Fibroblast of skin of back (primary cell): Measurements from ENCODE around the gene MTA3.

Experiments
- DNase-seq: peaks from one replicate; pipeline ENCODE4 v3.0.0-alpha.2; 2013

The MTA3 gene

DNA sequence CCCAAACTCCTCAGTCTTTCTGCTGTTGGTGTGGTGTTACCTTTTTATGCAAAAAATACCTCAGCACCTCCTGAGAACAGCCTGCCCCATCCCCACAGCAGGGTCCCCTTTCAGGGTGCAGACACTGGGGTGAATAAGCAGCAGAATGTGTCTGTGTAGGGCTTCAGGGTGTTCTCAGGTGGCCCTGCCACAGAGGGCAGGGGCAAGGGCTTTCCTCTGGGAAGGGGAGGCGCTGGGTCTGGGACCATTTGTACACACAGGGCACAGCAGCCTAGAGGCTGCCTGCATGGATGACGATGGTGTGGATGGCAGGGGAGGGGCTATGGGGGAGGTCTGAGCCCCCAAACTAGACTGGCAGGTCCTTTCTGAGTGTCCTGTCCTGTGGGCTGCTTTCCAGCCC lies 221.3 kb downstream of the MTA3 start:
- DNase-seq = no peak

DNA sequence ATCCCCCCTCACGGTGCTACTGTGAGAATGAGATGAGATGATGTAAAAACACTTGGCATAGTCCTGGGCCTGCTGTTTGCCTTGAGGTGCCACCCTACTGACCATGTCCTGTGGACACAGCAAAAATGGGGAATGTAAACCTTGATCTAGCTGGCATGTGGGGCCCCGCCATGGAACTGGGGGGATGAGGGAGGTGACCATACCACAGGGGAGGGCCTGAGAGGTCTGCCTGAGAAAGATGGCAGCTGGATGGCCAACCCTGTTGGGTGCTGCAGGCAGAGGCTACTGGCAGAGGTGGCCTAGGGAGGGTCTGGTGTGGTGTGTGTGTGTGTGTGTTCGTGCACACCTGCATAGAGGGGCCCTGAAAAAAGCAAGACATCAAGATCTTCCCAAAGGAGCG lies 223.2 kb downstream of the MTA3 start:
- DNase-seq = no peak

DNA sequence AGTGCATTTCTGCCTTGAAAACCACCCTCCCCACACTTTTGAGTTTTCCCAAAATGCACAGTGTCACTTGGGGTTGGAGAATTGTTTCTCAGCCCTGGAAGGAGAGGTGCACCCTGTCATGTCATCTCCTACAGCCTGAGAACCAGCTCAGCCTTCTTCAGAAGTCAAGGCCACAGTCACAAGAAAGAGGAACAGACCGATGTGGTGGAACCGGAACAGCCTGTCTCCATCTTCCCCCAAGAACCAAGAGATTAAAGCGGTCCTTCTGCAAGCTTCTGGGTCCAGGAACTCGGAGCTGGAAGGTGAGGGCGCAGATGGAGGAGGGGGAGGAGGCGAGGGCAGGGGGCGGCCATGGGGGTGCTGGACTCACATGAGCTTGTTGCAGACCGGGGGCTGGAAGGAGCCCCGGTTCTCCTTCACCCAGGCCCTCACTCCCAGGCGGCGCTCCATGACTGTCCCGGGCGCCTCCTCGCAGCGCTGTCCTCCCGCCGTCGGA lies 223.7 kb downstream of the MTA3 start:
- DNase-seq = no peak

DNA sequence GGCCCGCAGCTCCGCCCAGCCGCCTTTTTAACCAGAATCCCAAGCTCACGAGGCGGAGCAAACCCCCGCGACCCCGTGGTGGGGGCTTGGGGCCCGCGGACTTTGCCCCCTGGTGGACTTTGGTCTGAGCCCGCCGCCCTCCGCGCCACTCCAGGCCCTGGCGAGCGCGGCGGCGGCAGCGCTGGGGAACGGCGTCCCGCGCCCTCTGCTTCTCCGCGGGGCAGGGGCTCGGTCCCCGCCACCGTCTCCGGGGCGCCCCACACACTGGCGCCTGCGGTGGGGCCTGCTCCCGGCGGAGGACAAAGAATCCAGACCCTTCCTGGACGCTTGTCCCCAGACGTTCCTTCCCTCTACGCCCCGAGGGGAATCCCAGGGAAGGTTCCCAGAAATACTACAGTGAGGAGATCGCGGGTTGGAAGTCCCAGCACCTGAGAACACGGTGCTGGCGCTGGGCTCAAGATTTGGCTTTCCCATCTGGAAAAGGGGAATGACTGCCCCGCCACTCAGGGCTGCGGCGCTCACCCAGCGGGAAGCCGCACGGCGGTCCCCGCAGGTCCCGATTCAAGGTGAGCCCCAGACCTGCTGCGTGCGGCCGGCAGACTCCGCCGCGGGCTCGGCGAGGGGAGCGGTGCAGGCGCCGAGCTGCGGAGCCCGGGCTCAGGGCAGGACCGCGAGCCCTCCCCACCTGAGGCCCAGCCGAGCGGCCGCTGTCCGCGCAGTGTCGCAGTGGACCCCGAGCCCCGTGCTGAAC lies 224.3 kb downstream of the MTA3 start, which contains the start of gene HAAO:
HAAO (minus strand) TSS at position 1 of the 751 bp plus-strand sequence. CDS start 47 bp downstream, outside the sequence.
- peak; percentile 18 for DNase-seq

DNA sequence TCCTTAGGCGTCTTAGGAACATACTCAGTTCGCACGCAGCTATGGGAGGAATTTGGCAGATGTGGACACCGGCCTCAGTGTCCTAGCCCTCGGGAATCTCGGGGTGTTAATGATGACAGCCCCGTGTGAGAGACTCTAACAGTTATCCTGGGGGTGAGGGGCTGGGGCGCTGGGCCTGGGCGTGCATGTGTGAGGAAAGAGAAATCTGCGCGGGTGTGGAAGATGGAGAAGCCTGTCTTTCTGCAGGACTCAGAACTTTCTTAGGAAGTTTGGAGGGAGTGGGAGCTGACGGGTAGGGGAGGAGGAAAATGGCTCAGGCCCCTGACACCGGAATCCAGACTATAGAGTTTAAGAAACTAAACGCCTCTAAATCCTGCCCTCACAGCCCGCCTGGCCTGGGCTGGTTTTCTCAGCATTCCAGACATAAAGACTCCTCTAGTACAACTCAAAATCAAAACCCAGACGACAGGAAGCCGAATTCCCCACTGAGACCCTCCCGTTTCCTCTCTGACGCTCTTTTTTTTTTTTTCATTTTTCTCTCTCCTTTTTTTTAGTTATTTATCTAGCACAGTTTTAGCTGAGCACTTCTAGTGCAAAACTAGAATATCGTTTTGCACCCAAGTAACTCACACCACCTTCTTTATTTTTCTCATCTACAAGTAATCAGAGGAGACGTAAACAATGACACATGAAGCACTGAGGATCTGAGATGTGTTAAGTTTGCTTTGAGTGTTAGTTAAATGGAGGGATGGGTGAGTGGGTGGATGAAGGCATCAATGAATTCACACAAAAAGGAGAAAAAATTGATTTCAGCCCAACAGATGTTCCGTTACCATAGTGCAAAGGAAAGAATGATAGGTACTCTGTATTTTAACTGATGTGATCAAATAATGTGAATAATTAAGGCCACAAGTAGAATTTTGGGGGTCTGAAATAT lies 225.2 kb downstream of the MTA3 start:
- DNase-seq = peak; percentile 61

DNA sequence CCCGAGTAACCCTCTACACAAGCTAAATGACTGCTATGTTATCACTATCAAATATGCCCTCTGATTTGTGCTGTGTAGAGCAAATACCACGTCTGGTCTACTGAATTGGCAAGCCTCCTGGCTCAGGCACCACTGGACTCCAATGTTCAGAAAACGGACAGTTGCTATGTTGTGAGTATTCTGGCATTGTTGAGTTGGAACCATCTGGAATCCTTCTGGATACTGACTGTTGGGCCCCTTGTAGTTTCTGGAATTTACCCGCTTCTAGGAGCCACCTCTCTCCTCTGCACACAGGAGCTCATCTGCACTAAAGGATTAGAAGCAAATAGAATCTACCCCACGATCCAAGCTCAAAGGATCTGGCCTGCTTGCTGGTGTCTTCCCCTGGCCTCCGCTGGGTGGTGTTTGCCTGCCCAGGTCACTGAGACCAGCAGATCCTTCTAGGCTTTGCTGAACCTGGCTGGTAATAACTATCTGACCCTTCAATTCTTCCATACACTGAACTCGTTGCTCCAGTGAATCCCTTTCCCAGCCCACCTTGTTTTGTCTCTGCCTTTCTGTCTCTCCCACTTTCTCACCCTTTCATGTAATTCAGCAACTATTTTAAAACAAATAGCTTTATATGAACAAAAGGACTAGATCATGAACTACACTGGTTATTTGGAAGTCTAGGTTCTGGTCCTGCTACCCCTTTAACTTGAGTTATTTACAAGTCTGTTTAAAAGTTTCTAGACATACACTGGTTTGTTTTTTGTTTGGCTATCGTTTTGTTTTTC lies 226.0 kb downstream of the MTA3 start:
- peak; percentile 35 for DNase-seq

DNA sequence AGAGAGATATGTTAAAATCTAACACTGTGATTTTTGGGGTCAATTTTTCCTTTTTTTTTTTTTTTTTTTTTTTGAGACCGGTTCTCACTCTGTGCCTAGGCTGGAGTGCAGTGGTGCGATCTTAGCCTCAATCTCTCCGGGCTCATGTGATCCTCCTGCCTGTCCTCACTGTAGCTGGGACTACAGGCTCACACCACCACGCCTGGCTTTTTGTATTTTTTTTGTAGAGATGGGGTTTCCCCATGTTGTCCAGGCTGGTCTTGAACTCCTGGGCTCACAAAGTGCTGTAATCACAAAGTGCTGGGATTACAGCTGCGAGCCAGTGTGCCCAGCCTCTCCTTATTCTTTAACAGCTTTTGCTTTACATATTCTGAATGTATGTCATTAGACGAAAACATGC lies 226.8 kb downstream of the MTA3 start:
- no peak for DNase-seq

DNA sequence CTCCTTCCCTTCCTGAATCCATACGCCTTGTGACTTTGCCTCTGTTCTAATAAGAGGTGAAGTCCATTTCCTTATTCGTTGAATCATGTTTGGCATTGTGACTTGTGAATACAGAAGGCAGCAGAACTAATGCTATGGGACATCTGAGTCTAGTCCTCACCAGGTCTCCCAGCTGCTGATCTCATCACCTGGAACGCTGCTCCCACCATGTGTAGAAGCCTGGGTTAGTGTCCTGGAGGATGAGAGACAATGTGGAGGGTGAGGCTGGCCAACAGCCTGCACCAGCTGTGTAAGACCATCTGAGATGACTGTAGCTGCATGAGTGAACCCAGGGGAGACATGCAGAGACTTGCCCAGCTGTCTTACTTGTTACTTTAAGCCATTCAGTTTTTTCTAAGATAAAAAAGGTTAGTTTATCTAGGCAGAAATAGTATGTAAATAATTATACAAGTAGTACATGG lies 227.4 kb downstream of the MTA3 start:
- DNase-seq = no peak

DNA sequence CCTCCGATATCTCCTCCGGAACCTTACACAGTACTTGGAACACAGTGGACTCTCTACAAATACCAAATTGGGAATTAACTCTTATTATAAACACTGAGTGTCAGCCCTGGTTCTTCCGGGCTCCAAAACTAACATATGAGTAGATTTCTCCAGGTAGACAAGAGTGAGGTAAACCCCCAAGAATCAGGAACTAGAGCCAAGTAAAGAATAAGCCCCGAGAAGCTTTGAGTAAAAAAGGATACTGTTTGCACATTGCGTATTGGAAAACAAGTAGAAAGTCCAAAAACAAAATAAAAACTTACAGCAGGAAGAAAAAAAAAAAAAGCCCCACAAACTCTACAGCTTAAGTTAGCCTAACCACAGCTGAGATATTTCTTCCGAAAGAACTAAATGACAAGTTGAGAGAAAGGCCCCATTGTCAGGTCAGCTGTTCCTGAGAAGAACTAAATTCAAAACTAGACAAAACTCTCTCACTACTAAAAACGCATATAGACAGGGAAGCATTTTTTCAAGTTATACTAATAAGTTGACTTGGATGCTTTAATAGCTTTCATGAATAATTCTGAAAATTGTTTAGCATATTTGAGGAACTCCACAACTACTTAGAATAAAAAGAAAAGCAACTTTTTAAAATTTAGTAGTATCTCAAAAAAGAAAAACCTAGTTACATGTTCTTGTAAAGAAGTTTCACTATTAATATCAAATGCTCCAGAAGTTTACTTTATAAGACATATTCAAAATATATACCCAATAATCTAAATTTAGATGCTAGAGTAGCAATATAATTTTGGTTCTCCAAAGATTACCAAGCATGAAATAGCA lies 228.2 kb downstream of the MTA3 start:
- DNase-seq = no peak

DNA sequence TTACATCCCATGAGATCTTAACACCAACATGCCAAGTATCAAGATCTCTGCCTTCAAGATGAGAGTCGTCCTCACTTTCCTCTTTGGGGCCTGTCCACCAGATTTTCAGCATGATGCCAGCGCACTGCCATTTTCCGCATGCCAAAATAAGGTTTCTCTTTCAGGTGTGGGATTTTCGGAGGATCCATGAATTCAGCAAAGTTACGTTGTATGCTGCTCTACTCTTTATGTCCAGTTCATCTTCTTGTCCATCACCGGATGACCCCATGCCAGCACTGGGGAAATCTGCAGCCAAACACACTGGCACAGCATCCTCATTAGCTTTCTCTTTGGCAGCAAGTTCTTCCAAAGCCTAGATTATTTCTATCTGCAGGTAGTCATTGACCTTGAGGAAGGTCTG lies 228.8 kb downstream of the MTA3 start:
- DNase-seq = no peak

DNA sequence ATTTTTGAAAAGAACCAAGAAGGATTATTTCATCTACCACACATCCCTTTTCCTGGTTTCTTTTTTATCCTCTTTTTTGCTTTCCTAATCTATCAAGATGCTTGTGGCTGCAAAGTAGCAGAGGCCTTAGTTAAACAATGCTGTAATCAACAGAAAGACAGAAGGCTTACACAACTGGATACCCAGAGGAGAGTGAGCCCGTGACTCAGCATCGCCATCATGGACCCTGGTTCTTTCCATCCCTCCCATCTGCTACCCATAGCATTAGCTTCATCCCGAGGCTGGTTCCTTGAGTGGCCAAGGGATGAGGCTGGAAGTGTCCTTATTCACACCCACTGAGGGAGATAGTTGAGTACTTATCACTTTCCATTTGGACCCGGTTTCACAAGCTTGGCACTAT lies 231.4 kb downstream of the MTA3 start:
- no peak for DNase-seq

DNA sequence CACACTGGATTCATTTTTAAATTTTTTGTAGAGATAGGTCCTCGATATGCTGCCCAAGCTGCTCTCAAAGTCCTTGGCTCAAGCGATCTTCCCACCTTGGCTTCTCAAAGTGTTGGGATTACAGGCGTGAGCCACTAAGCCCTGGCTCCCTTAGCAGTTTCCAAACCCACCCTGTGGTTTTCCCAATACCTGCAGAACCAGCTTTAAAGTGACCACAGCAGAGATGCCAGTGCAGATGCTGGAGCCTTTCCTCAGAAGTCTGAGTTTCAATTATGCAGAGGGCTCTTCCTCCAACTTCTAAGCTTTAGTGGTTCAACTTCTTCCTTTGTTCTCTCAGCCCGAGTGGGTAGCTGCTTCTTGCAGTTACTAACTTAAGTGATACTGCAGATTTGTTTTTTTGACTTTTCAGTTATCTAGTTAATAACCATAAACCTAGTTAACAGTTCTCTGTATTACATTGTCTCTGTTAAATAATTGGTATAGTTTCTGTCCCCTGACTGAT lies 232.1 kb downstream of the MTA3 start:
- DNase-seq = no peak

DNA sequence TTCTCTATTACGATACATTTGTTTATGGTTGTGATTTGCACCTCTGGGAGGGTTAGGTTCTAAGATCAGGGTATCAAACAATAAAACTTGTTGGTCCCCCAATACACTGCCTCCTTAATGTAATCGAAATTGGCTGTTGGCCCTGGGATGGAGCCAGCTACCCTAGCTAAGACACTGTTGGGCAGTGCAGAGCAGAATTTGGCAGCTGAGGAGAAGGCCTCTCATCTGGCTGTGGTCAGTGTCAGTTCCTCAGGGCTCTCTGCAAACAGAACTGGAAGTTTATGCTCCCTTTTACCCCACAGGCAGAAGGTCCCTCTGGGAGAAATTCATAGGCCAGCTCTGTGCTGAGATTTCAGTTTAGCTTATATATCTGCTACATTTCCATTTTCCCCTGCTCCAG lies 232.5 kb downstream of the MTA3 start:
- DNase-seq = no peak

DNA sequence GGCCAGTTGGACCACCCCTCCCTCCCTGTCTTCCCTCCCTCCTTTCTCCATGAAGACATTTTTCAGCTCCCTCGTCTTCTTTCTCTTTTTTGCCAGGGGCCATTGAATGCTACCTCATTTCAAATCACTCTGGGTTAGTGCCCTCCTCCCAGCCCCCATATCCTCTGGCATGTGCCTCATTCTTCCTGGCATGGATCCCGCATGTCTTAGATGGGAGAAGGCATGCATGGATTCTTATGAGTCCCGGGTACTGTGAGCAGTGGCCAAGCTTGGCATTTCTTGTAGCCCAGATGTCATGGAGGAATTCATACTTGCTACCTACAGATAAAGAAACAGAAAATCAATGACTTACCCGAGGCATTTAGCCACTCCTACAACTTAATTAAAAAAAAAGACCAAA lies 232.9 kb downstream of the MTA3 start:
- peak; percentile 62 for DNase-seq

DNA sequence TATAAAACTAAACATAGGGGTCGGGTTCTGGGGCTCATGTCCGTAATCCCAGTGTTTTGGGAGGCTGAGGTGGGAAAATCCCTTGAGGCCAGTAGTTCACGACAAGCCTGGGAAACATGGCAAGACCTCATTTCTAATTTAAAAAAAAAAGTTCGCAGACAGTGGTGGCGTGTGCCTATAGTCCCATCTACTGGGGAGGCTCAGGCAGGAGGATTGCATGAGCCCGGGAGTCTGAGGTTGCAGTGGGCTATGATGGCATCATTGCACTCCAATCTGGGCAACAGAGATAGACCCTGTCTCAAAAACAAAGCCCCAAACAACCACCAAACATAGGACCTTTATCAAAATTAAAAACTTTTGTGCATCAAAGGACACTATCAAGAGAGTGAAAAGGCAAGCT lies 233.7 kb downstream of the MTA3 start:
- DNase-seq = no peak

DNA sequence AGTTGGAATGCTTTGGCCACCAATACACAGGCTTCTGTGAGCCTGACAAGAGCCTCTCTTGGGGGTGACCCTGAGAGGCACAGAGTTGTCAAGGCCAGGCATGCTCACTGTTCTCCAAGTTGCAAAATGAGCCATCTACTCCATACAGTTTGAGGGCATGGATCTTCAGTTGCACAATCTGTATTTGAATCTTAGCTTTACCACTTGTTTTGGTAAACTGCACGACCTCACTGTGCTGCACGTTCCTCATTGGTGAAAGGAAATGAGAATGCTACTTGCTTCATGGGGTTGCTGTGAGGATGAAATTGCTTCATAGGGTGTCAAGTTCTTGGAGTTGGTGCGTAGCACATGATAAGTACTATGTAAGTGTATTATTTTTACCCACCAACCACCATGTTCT lies 235.9 kb downstream of the MTA3 start:
- DNase-seq = no peak

DNA sequence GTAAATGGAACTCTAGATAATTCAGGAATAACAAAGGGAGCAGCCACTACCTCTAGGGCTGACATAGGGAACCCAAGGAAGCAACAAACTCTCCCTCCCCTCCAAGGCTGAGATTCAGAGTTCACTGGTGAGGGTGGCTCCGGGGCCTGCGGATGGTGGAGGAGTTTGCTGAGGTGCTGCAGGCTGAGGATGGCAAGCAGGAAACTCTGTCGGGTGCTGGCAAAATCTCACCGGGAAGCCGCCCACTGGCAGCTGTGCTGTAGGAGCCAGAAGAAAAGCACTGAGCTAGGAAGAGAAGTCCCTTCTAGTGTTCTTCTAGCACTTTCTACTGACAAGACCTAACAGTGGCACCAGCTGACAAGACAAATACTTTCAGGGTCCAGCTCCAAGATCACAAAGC lies 236.5 kb downstream of the MTA3 start:
- no peak for DNase-seq
